WTC11 (cell line): Measurements from ENCODE around the gene MUCL1. TPM values are rescaled to one million over a fixed set of nuclear protein-coding genes. Genes with fewer than 3 reads are reported as not detected.

Source experiments
- ATAC-seq: fragments of 200-7000 bp; cut with Tn5 transposase; 2 replicates; pipeline ENCODE4 v1.10.0; 2021; ENCODE audit warnings: mild to moderate bottlenecking, moderate library complexity
- CTCF ChIA-PET: fragments of 300-600 bp; sonication (Branson Sonifier 250); formaldehyde crosslinking; loops from one replicate; lab custom pipeline; 2021; ENCODE audit warnings: antibody characterized with exemption; lab: Charles Lee
- POLR2A ChIA-PET: fragments of 350-600 bp; sonication (Branson Sonifier 250); formaldehyde crosslinking; loops from one replicate; lab custom pipeline; 2021; ENCODE audit warnings: antibody characterized with exemption; lab: Charles Lee
- DNase-seq: peaks from one replicate; pipeline ENCODE4 v3.0.0; 2021; ENCODE audit warnings: low spot score
- H3K27ac Mint-ChIP-seq: 2 replicates; pipeline ENCODE4 v1.8.0; 2021; ENCODE audit warnings: mixed read lengths
- H3K27me3 Mint-ChIP-seq: 2 replicates; pipeline ENCODE4 v1.8.0; 2021; ENCODE audit warnings: low read depth, mild to moderate bottlenecking, moderate library complexity, mixed read lengths
- H3K36me3 Mint-ChIP-seq: 2 replicates; pipeline ENCODE4 v1.8.0; 2021; ENCODE audit warnings: mixed read lengths
- H3K4me1 Mint-ChIP-seq: 2 replicates; pipeline ENCODE4 v1.8.0; 2022; ENCODE audit warnings: mixed read lengths
- H3K4me3 Mint-ChIP-seq: 2 replicates; pipeline ENCODE4 v1.8.0; 2021; ENCODE audit warnings: mild to moderate bottlenecking, moderate library complexity, mixed read lengths
- H3K9me3 Mint-ChIP-seq: 2 replicates; pipeline ENCODE4 v1.8.0; 2021; ENCODE audit warnings: mixed read lengths
- CREM ChIP-seq: sonication (generic); formaldehyde crosslinking; IDR thresholded peaks from 2 replicates; pipeline ENCODE4 v1.8.1; 2022; ENCODE audit warnings: mild to moderate bottlenecking, missing genetic modification reagents, moderate library complexity
- ESRRA ChIP-seq: sonication (generic); formaldehyde crosslinking; IDR thresholded peaks from 2 replicates; pipeline ENCODE4 v1.8.1; 2022; ENCODE audit warnings: mild to moderate bottlenecking, missing genetic modification reagents, borderline replicate concordance
- FOXK1 ChIP-seq: sonication (generic); formaldehyde crosslinking; IDR thresholded peaks from 2 replicates; pipeline ENCODE4 v1.8.0; 2022; ENCODE audit warnings: mild to moderate bottlenecking, moderate library complexity, missing genetic modification reagents
- JUN ChIP-seq: sonication (generic); formaldehyde crosslinking; IDR thresholded peaks from 2 replicates; pipeline ENCODE4 v1.8.0; 2023; ENCODE audit warnings: mild to moderate bottlenecking, missing genetic modification reagents
- KAT7 ChIP-seq: sonication (generic); formaldehyde crosslinking; IDR thresholded peaks from 2 replicates; pipeline ENCODE4 v1.8.1; 2023; ENCODE audit warnings: missing genetic modification reagents, mild to moderate bottlenecking, borderline replicate concordance
- MYBL2 ChIP-seq: sonication (generic); formaldehyde crosslinking; IDR thresholded peaks from 2 replicates; pipeline ENCODE4 v1.8.1; 2023; ENCODE audit warnings: mild to moderate bottlenecking, moderate library complexity, missing genetic modification reagents
- NFATC4 ChIP-seq: fragments of 250-450 bp; sonication (Bioruptor Pico); IDR thresholded peaks from 2 replicates; pipeline ENCODE4 v1.9.0; 2021; ENCODE audit warnings: mild to moderate bottlenecking
- PRRX2 ChIP-seq: fragments of 250-450 bp; sonication (Bioruptor Pico); IDR thresholded peaks from 2 replicates; pipeline ENCODE4 v1.8.0; 2021; ENCODE audit warnings: mild to moderate bottlenecking
- SOX15 ChIP-seq: fragments of 250-450 bp; sonication (Bioruptor Pico); IDR thresholded peaks from 2 replicates; pipeline ENCODE4 v1.9.0; 2021; ENCODE audit warnings: mild to moderate bottlenecking
- TEAD4 ChIP-seq: sonication (generic); formaldehyde crosslinking; IDR thresholded peaks from 2 replicates; pipeline ENCODE4 v1.8.0; 2022; ENCODE audit warnings: mild to moderate bottlenecking, missing genetic modification reagents
- ZNF416 ChIP-seq: fragments of 250-450 bp; sonication (Bioruptor Pico); IDR thresholded peaks from 2 replicates; pipeline ENCODE4 v1.9.0; 2021; ENCODE audit warnings: mild to moderate bottlenecking, inconsistent platforms
- total RNA-seq: library from RNA; stranded (reverse); gene quantifications from 3 replicates; pipeline ENCODE4 v1.2.3, GENCODE V29; 2021
- TF ChIP-seq, protein P1 (sequence below): sonication (generic); formaldehyde crosslinking; IDR thresholded peaks from 2 replicates; pipeline ENCODE4 v1.8.1; 2023; ENCODE audit warnings: mild to moderate bottlenecking, missing genetic modification reagents, moderate library complexity
- TF ChIP-seq, protein P2 (sequence below): sonication (generic); formaldehyde crosslinking; IDR thresholded peaks from 2 replicates; pipeline ENCODE4 v1.8.1; 2022; ENCODE audit warnings: low read depth, mild to moderate bottlenecking, moderate library complexity, missing genetic modification reagents, borderline replicate concordance
- TF ChIP-seq, protein P3 (sequence below): sonication (generic); formaldehyde crosslinking; IDR thresholded peaks from 2 replicates; pipeline ENCODE4 v1.8.1; 2022; ENCODE audit warnings: mild to moderate bottlenecking, missing genetic modification reagents, moderate library complexity, borderline replicate concordance
- TF ChIP-seq, protein P4 (sequence below): sonication (generic); formaldehyde crosslinking; conservative IDR thresholded peaks from 2 replicates; pipeline ENCODE4 v1.8.1; 2022; ENCODE audit warnings: mild to moderate bottlenecking, missing genetic modification reagents
- TF ChIP-seq, protein P5 (sequence below): sonication (generic); formaldehyde crosslinking; IDR thresholded peaks from 2 replicates; pipeline ENCODE4 v1.8.1; 2022; ENCODE audit warnings: low read depth, missing genetic modification reagents, borderline replicate concordance
- TF ChIP-seq, protein P6 (sequence below): fragments of 250-450 bp; sonication (Bioruptor Pico); IDR thresholded peaks from 2 replicates; pipeline ENCODE4 v1.9.0; 2021; ENCODE audit warnings: mild to moderate bottlenecking
- TF ChIP-seq, protein P7 (sequence below): sonication (generic); formaldehyde crosslinking; IDR thresholded peaks from 2 replicates; pipeline ENCODE4 v1.8.0; 2022; ENCODE audit warnings: mild to moderate bottlenecking, missing genetic modification reagents
- TF ChIP-seq, protein P8 (sequence below): sonication (generic); formaldehyde crosslinking; IDR thresholded peaks from 2 replicates; pipeline ENCODE4 v1.8.1; 2023; ENCODE audit warnings: mild to moderate bottlenecking, missing genetic modification reagents, borderline replicate concordance
- TF ChIP-seq, protein P9 (sequence below): sonication (generic); formaldehyde crosslinking; IDR thresholded peaks from 2 replicates; pipeline ENCODE4 v1.8.1; 2022; ENCODE audit warnings: mild to moderate bottlenecking, moderate library complexity, missing genetic modification reagents

The MUCL1 gene
- total RNA-seq, 1 experiment from 2014 or later = not detected

DNA sequence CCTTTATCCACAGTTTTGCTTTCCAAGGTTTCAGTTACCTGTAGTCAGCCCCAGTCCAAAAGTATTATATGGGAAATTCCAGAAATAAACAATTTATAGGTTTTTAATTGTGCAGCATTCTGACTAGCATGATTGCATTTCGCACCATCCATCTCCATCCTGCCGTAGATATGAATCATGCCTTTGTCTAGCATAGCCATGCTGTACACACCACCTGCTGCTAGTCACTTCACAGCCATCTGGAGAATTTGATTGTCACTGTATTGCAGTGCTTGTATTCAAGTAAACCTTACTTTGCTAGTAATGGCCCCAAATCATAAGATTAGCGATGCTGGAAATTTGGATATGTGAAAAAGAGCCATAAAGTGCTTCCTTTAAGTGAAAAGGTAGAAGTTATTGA lies 36.0 kb downstream of the MUCL1 start:
- H3K27ac Mint-ChIP-seq = no peak overlapping the region
- no peak for DNase-seq
- peaks cover 22% of the 10 kb centered on the region for H3K4me1 Mint-ChIP-seq
- TF ChIP-seq TEAD4 = no peak
- TF ChIP-seq ESRRA = no peak
- TF ChIP-seq NFATC4 (CRISPR knock-in tag) = no peak
- TF ChIP-seq, protein P1, sequence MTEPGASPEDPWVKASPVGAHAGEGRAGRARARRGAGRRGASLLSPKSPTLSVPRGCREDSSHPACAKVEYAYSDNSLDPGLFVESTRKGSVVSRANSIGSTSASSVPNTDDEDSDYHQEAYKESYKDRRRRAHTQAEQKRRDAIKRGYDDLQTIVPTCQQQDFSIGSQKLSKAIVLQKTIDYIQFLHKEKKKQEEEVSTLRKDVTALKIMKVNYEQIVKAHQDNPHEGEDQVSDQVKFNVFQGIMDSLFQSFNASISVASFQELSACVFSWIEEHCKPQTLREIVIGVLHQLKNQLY (CRISPR knock-in tag) = no peak
- TF ChIP-seq, protein P2, sequence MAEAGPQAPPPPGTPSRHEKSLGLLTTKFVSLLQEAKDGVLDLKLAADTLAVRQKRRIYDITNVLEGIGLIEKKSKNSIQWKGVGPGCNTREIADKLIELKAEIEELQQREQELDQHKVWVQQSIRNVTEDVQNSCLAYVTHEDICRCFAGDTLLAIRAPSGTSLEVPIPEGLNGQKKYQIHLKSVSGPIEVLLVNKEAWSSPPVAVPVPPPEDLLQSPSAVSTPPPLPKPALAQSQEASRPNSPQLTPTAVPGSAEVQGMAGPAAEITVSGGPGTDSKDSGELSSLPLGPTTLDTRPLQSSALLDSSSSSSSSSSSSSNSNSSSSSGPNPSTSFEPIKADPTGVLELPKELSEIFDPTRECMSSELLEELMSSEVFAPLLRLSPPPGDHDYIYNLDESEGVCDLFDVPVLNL (CRISPR knock-in tag) = no peak
- TF ChIP-seq CREM (CRISPR knock-in tag) = no peak
- TF ChIP-seq FOXK1 (CRISPR knock-in tag) = no peak
- no peak for TF ChIP-seq MYBL2 (CRISPR knock-in tag)
- no peak for TF ChIP-seq JUN (CRISPR knock-in tag)
- TF ChIP-seq, protein P3, sequence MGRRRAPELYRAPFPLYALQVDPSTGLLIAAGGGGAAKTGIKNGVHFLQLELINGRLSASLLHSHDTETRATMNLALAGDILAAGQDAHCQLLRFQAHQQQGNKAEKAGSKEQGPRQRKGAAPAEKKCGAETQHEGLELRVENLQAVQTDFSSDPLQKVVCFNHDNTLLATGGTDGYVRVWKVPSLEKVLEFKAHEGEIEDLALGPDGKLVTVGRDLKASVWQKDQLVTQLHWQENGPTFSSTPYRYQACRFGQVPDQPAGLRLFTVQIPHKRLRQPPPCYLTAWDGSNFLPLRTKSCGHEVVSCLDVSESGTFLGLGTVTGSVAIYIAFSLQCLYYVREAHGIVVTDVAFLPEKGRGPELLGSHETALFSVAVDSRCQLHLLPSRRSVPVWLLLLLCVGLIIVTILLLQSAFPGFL (CRISPR knock-in tag) = no peak
- TF ChIP-seq, protein P4, sequence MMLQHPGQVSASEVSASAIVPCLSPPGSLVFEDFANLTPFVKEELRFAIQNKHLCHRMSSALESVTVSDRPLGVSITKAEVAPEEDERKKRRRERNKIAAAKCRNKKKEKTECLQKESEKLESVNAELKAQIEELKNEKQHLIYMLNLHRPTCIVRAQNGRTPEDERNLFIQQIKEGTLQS (CRISPR knock-in tag) = no peak
- TF ChIP-seq, all 79 proteins: peak for 0
- Mint-ChIP-seq H3K4me3 (no peak overlapping the region), H3K9me3 (0 out of 2 replicates have a peak, but pooled peaks cover 4% of the 10 kb centered on the region), H3K36me3 (no peaks in the 10 kb centered on the region; the same call in 1 of the 2 replicates), H3K27me3 (no peaks in the 10 kb centered on the region)
- ATAC-seq = no peak
- POLR2A ChIA-PET = no interaction called here
- CTCF ChIA-PET = no interaction called here

DNA sequence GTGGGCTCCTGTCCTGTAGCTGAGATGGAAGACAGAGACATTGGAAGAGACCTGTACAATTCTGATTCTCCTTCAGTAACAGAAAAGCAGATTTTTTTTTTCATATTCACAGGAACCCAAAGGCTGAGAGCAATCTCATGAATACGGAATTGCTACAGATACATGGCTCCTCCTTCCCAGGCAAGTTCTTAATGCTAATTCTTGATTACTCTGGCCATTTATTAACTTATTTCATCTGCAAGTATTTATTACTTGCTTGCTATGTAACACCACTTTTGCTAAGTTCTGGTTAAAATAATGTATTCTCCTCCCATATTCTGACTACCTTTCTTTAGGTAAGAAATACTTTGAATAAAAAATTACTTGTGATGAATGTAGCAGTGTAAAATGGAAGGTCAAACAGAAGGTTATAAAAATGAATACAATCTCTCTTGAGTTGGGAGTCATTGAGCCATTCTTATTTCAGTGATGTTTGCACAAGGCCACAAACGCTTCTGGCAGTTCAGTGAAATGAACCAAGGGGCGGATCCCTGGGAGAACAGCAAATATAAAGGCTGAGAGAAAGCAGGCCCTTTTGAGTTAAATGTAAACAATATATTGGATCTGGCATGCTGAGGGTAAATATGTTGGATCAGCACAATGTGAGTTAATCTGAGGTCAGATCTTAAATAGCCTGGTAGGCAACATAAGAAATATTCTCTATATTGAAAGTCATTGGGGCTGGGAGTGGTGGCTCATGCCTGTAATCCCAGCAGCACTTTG lies 37.6 kb downstream of the MUCL1 start:
- no peak overlapping the region for H3K4me3 Mint-ChIP-seq
- H3K9me3 Mint-ChIP-seq = no peaks in the 10 kb centered on the region
- H3K4me1 Mint-ChIP-seq = peaks cover 22% of the 10 kb centered on the region
- POLR2A ChIA-PET = no interaction called here
- DNase-seq (no peak), ATAC-seq (no peak)
- no peaks in the 10 kb centered on the region; the same call in 1 of the 2 replicates for H3K36me3 Mint-ChIP-seq
- CTCF ChIA-PET = no interaction called here
- no peaks in the 10 kb centered on the region for H3K27me3 Mint-ChIP-seq
- TF ChIP-seq ZNF416 = no peak
- TF ChIP-seq, protein P5, sequence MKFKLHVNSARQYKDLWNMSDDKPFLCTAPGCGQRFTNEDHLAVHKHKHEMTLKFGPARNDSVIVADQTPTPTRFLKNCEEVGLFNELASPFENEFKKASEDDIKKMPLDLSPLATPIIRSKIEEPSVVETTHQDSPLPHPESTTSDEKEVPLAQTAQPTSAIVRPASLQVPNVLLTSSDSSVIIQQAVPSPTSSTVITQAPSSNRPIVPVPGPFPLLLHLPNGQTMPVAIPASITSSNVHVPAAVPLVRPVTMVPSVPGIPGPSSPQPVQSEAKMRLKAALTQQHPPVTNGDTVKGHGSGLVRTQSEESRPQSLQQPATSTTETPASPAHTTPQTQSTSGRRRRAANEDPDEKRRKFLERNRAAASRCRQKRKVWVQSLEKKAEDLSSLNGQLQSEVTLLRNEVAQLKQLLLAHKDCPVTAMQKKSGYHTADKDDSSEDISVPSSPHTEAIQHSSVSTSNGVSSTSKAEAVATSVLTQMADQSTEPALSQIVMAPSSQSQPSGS = no peak
- no peak for TF ChIP-seq PRRX2 (CRISPR knock-in tag)
- TF ChIP-seq, protein P6, sequence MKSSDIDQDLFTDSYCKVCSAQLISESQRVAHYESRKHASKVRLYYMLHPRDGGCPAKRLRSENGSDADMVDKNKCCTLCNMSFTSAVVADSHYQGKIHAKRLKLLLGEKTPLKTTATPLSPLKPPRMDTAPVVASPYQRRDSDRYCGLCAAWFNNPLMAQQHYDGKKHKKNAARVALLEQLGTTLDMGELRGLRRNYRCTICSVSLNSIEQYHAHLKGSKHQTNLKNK (CRISPR knock-in tag) = no peak
- TF ChIP-seq, protein P7, sequence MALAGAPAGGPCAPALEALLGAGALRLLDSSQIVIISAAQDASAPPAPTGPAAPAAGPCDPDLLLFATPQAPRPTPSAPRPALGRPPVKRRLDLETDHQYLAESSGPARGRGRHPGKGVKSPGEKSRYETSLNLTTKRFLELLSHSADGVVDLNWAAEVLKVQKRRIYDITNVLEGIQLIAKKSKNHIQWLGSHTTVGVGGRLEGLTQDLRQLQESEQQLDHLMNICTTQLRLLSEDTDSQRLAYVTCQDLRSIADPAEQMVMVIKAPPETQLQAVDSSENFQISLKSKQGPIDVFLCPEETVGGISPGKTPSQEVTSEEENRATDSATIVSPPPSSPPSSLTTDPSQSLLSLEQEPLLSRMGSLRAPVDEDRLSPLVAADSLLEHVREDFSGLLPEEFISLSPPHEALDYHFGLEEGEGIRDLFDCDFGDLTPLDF (CRISPR knock-in tag) = no peak
- TF ChIP-seq, protein P8, sequence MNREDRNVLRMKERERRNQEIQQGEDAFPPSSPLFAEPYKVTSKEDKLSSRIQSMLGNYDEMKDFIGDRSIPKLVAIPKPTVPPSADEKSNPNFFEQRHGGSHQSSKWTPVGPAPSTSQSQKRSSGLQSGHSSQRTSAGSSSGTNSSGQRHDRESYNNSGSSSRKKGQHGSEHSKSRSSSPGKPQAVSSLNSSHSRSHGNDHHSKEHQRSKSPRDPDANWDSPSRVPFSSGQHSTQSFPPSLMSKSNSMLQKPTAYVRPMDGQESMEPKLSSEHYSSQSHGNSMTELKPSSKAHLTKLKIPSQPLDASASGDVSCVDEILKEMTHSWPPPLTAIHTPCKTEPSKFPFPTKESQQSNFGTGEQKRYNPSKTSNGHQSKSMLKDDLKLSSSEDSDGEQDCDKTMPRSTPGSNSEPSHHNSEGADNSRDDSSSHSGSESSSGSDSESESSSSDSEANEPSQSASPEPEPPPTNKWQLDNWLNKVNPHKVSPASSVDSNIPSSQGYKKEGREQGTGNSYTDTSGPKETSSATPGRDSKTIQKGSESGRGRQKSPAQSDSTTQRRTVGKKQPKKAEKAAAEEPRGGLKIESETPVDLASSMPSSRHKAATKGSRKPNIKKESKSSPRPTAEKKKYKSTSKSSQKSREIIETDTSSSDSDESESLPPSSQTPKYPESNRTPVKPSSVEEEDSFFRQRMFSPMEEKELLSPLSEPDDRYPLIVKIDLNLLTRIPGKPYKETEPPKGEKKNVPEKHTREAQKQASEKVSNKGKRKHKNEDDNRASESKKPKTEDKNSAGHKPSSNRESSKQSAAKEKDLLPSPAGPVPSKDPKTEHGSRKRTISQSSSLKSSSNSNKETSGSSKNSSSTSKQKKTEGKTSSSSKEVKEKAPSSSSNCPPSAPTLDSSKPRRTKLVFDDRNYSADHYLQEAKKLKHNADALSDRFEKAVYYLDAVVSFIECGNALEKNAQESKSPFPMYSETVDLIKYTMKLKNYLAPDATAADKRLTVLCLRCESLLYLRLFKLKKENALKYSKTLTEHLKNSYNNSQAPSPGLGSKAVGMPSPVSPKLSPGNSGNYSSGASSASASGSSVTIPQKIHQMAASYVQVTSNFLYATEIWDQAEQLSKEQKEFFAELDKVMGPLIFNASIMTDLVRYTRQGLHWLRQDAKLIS (CRISPR knock-in tag) = no peak
- TF ChIP-seq, protein P3 (CRISPR knock-in tag) = no peak
- TF ChIP-seq, protein P9, sequence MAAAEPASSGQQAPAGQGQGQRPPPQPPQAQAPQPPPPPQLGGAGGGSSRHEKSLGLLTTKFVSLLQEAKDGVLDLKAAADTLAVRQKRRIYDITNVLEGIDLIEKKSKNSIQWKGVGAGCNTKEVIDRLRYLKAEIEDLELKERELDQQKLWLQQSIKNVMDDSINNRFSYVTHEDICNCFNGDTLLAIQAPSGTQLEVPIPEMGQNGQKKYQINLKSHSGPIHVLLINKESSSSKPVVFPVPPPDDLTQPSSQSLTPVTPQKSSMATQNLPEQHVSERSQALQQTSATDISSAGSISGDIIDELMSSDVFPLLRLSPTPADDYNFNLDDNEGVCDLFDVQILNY = no peak
- TF ChIP-seq SOX15 (CRISPR knock-in tag) = no peak
- no peak for TF ChIP-seq KAT7 (CRISPR knock-in tag)
- TF ChIP-seq, all 79 proteins: peak for 0
- no peak overlapping the region; the same call in 1 of the 2 replicates for H3K27ac Mint-ChIP-seq
